Fibroblast of mammary gland (primary cell): ENCODE data around the gene KRT16.
"Not testable (repeated sequence)": the region's sequence is repeated elsewhere in the genome, so short reads cannot be mapped to it uniquely, and the experiment has no call there.

Experiments used
- DNase-seq: peaks from one replicate; pipeline ENCODE4 v3.0.0-alpha.2; 2010; ENCODE audit warnings: low read depth
- H3K4me3 ChIP-seq: 2 replicates; pipeline ENCODE4 v1.5.1; 2011; ENCODE audit warnings: low read depth, mild to moderate bottlenecking, low read length, moderate library complexity; ENCODE audit not compliant: control insufficient read depth
- TF ChIP-seq, protein P1 (sequence below): conservative IDR thresholded peaks from 2 replicates; pipeline ENCODE4 v1.5.1; 2011; ENCODE audit warnings: low read depth, low read length, inconsistent platforms; ENCODE audit not compliant: control insufficient read depth, insufficient read depth

The KRT16 gene

DNA sequence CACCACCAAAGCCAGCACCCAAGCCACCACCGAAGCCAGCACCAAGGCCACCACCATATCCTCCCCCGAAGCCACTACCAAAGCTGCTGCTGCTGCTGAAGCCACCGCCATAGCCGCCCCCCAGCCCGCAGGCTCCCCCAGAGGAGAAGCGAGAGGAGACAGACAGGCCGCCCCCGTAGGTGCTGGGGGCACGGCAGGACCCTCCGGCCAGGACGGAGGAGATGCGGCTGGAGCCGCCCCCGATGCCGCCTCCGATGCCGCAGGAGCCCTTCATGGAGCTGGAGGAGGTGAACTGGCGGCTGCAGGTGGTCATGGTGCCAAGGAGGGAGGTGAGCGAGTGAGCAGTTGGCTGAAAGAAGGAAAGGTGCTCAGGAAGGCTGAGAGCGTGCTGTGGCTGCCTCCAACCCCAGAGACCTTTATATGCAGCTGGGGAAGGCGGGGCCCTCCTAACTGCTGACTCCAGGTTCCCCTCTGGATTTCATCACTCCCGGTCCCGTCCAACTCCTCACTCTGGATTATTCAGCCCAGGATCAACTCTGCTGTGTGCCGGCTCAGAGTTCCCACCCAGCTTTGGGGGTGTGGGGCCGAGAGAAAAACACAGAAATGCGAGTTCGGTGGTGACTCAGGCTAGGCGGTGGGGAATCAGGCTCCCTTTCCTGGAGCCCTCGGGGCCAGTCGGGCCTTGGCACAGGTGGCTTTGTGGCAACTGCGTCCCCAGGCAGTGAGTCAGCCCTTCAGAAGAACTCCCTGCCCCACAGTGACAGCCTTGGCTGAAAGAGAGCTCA, at the start of gene KRT16:
TSS of gene KRT16 (minus strand) at position 392 of the 785 bp plus-strand sequence. CDS start at position 313, 79 bp downstream.
- peak; percentile 19 for DNase-seq
- H3K4me3 ChIP-seq, result not testable (repeated sequence)

DNA sequence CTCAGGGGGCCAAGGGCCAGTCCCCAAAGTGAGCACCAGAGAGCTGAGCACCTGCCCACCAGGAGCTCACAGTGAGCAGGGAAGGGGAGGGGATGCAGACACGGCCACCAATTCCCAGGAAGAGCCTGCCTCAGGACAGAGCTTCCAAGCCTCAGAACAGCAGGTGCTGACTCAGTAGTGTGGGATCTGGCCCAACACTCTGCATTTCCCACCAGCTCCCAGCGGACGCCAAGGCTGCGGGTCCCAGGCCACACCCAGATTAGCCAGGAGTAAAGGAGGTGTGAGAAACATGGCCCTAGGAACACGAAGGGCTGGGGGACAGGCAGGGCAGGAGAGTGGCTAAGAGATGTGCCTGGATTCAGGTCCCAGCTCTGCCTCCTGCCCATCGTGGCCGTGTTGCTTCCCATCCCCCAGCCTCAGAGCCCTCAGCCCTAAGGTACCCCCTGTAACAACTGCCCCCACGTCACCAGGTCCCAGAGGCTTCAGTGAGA, 47.7 kb upstream of the KRT16 start:
- H3K4me3 ChIP-seq, result no peak overlapping the region
- TF ChIP-seq, protein P1, sequence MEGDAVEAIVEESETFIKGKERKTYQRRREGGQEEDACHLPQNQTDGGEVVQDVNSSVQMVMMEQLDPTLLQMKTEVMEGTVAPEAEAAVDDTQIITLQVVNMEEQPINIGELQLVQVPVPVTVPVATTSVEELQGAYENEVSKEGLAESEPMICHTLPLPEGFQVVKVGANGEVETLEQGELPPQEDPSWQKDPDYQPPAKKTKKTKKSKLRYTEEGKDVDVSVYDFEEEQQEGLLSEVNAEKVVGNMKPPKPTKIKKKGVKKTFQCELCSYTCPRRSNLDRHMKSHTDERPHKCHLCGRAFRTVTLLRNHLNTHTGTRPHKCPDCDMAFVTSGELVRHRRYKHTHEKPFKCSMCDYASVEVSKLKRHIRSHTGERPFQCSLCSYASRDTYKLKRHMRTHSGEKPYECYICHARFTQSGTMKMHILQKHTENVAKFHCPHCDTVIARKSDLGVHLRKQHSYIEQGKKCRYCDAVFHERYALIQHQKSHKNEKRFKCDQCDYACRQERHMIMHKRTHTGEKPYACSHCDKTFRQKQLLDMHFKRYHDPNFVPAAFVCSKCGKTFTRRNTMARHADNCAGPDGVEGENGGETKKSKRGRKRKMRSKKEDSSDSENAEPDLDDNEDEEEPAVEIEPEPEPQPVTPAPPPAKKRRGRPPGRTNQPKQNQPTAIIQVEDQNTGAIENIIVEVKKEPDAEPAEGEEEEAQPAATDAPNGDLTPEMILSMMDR, result no peak
- no peak for DNase-seq

DNA sequence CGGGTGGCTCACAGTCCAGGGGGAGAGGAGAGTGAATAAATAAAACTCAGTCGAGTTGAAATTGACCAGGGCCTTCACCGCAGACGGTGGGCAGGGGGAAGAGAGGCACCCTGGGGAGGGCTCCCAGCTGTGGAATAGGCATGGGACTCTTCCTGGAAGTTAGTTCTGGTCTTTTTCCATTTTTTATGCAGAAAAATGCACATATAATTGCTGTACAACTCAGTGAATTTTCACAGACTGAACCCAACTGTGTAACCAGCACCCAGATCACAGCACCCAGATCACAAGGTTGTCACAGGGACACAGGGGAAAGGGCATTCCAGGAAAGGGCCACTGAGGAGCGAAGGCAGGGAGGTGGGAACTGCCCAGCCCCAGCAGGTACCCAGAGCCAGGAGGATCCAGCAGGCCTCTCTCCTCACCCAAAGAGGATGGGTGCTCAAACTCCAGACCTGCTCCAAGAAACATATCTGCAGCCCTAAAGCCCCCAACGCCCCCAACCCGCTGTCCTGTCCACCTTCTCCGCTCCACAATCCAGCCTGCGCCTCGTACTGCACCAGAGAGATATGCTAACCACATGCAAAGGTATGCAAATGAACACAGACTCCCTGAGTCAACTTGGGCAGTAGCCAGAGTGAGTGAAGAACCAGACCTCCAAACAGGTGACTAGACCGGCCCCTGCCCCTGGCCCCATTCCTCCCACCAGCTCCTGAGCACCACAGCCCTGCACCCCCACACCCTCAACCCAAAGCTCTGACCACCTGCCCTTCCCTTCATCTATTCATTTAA, 47.1 kb upstream of the KRT16 start:
- TF ChIP-seq, protein P1, result no peak
- no peak for DNase-seq
- no peak overlapping the region for H3K4me3 ChIP-seq

DNA sequence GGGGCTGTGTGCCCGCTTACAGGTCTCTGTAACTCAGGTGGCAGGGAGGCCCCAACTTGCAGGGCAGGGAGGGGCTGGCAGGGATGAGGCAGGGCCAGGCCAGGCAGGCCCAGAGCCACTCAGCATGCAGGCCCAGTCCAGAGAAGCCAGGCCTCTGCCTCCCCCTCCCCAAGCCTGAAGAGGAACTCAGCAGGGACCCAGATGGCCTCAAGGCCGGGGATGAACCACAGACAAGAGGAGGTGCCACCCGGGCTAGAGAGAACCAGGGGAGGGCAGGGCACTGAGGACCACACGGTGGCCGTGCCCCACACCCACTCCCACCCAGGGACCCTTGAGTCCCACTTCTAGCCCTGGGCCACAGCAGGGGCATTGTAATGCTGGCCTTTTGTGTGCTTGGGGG, 46.3 kb upstream of the KRT16 start:
- no peak for DNase-seq
- no peak overlapping the region for H3K4me3 ChIP-seq
- TF ChIP-seq, protein P1, result no peak

DNA sequence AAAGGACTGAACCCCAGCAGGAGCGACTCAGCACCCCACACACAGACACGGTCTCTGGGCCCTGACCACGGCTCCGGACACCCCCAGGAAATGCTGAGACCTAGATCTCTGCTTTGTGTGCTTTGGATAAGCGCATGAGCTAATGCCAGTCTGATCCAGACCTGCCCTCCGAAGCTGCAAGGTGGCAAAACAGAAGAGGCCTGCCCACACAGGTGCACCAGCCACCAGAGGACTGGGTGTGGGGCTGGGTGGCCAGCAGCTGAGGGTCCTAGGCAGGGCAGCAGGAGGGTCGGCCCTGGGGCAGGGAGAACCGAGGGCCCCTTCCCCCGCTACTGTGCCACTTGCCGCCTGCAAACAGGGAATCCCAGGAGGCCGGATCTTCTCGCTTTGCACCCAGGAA, 45.4 kb upstream of the KRT16 start:
- no peak for DNase-seq
- TF ChIP-seq, protein P1, result no peak
- H3K4me3 ChIP-seq, result no peak overlapping the region

DNA sequence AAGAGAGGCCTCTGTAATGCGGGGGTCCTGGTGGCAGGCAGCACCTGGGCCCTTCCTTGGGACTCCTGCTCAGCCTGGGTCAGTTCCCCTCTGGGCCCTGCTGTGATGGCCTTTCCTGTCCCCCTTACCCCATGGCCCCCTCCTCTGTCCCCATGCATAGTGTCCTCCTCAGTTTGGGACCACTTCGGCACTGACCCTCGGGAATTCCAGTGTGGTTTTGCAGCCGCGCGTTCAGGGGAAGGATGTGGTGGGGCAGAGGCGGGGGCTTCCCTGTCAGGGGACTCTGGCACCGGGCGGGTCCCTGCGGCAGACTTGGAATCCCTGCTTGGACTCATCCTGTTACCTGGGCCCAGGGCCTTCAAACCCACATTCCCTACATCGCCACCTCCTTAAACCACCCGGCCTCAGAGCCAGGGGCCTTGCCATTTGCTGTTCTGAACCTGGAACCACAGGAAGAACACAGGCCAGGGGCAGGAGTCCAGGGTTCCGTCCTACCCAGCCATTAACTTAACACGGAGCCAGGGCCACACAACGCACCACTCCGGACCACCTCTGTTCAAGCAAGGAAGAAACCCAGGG, 44.7 kb upstream of the KRT16 start:
- no peak for DNase-seq
- no peak overlapping the region for H3K4me3 ChIP-seq
- TF ChIP-seq, protein P1, result no peak
